Femur (tissue), 1 donor: ENCODE measurements around the gene KREMEN2.
"Not testable (repeated sequence)": the region's sequence is repeated elsewhere in the genome, so short reads cannot be mapped to it uniquely, and the experiment has no call there.

Experiments used
- DNase-seq: peaks from one replicate; pipeline ENCODE4 v3.0.0-alpha.2; 2017

The KREMEN2 gene

GRCh38 chr16:2963723-2964474, at the start of gene KREMEN2:
TSS of gene KREMEN2 (plus strand) at chr16:2964275. CDS start at chr16:2964521, 246 bp downstream.
- DNase-seq, result no peak

DNA sequence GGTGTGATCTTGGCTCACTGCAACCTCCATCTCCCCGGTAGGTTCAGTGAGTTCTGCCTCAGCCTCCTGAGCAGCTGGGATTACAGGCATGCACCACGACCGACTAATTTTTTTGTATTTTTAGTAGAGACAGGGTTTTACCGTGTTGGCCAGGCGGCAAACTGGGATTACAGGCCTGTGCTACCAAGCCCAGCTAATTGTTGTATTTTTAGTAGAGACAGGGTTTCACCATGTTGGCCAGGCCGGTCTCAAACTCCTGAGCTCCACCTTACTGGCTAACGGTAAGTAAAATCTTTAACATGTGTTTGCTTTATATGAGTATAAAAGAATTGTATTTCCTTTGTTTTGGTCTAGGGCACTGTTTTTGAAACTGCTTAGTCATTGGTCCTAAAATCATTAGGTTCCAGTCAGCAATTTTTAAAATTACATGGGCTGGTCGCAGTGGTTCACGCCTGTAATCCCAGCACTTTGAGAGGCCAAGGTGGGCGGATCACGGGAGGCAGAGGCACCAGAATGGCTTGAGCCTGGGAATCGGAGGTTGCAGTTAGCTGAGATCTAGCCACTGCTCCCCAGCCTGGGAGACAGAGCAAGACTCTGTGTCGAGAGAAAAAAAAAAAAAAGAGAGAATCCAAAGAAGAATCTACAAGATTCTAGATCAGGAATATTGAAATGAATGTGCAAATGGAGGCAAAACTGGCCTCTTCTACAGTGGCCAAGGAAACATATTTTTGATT, 48.7 kb upstream of the KREMEN2 start:
- no peak for DNase-seq

DNA sequence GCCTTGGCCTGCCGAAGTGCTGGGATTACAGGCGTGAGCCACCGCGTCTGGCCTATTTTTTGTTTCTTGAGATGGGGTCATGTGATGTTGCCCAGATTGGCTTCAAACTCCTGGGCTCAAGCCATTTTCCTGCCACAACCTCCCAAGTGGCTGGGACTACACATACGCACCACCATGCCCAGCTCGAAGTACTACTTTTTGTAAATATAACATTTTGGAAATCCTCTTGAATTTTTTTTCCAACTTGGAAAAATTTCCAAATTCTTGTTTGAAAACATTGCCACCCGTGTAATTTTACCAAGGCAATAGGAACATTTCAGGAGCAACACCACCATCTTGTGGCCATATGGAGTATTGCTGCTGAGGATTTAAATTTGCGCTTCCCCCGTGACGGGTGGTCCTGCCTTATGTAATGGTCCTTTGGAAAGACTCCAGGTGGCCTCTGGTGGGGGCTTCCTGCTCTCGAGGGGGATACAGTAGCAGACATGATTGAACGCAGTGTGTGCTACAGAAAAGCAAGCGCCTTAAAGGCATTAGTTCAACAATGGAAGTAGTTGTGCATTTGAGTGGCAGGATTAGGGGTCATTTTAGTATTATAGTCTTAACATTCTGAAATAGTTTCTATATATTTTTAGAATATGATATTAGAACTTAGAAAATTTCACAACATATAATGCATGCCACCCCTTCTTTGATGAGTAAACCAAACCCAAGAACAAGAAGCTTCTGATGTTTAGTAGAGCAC, 44.4 kb upstream of the KREMEN2 start:
- peak; percentile 71 for DNase-seq

- no peak for DNase-seq
Observed at GRCh38 chr16:2923481-2923880, 40.6 kb upstream of the KREMEN2 start.

GRCh38 chr16:2924901-2925755, 38.9 kb upstream of the KREMEN2 start:
- no peak for DNase-seq

DNA sequence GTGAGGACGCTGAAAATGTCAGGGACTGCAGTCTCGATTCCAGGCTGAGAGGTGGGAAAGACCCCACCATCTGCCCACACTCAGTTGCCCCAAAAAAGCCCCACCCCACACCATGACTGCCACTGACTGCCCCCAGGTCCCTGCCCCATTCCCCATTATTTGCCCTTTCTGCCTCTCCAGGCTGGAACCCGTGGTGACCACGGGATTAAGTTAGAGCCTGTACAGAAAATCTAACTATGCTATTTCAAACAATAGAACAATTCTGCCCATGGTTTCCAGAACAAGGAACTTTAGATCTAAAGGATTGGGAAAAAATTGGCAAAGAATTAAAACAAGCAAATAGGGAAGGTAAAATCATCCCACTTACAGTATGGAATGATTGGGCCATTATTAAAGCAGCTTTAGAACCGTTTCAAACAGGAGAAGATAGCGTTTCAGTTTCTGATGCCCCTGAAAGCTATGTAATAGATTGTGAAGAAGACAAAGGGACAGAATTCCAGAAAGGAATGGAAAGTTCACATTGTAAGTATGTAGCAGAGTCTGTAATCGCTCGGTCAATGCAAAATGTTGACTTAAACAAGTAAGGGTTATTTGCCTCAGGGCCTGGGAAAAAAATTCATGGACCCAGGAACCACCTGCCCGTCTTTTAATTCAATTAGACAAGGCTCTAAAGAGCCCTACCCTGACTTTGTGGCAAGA, 38.0 kb upstream of the KREMEN2 start:
- no peak for DNase-seq

DNA sequence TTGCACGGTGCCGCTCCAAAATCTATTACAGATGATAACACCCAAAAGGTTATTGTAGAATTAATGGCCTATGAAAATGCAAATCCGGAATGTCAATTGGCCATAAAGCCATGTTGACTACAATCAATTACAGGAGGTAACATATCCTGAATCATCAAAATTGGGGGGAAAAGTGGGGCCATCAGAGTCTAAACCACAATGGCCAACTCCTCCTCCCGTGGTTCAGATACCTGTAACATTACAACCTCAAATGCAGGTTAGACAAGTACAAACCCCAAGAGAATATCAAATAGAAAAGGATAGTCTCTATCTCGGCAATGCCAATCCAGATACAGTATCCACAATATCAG, 37.5 kb upstream of the KREMEN2 start:
- no peak for DNase-seq

GRCh38 chr16:2927010-2927646, 36.9 kb upstream of the KREMEN2 start:
- peak; percentile 88 for DNase-seq

GRCh38 chr16:2928151-2928550, 35.9 kb upstream of the KREMEN2 start:
- not testable (repeated sequence) for DNase-seq

DNA sequence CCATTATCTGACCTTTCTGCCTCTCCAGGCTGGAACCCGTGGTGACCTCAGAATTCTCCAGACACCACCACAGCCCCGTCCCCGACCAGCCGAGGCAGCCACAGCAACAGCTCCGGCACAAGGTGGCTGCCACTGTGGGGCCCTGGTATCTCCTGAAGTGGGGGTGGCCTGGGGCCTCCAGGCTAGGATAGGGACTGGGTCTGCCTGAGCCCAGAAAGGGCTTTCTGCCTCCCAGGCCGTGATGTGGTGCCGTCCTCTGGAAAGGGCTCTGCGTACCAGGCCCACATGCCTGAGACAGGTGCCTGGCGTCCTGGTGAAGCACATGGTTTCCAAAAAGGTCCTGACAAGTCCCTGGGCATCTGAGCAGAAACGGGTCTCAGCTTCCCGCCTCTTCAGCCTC, 35.3 kb upstream of the KREMEN2 start:
- DNase-seq, result no peak

GRCh38 chr16:2929693-2930092, 34.4 kb upstream of the KREMEN2 start:
- DNase-seq, result no peak

DNA sequence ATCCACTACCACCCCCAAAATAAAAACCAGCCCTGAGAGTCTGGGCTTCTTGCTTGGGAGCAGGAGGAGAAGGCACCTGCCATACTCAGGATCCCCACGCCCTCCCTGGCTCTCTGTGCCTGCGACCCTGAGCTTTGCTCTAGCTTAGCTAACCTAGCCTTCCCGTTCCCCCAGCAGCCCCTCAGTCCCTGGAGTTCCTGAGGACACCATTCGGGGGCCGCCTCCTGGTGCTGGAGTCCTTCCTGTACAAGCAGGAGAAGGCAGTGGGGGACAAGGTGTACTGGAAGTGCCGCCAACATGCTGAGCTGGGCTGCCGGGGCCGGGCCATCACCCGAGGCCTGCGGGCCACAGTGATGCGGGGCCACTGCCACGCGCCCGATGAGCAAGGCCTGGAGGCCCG, 33.8 kb upstream of the KREMEN2 start:
- DNase-seq, result no peak

- not testable (repeated sequence) for DNase-seq
Observed at GRCh38 chr16:2931231-2931914, 32.7 kb upstream of the KREMEN2 start.

- DNase-seq, result no peak
Observed at GRCh38 chr16:2933136-2933535, 30.9 kb upstream of the KREMEN2 start.

DNA sequence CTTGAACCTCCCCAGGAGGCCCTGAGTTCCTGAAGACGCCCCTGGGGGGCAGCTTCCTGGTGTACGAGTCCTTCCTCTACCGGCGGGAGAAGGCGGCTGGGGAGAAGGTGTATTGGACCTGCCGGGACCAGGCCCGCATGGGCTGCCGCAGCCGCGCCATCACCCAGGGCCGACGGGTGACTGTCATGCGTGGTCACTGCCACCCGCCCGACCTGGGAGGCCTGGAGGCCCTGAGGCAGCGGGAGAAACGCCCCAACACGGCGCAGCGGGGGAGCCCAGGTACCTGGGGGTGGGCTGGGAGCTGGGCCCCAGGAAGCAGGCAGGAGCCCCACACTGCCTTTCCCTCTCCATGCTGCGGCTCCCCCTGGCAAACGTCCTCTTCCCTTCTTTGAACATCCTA, 30.4 kb upstream of the KREMEN2 start:
- DNase-seq, result no peak

GRCh38 chr16:2934450-2934849, 29.6 kb upstream of the KREMEN2 start:
- DNase-seq, result no peak

DNA sequence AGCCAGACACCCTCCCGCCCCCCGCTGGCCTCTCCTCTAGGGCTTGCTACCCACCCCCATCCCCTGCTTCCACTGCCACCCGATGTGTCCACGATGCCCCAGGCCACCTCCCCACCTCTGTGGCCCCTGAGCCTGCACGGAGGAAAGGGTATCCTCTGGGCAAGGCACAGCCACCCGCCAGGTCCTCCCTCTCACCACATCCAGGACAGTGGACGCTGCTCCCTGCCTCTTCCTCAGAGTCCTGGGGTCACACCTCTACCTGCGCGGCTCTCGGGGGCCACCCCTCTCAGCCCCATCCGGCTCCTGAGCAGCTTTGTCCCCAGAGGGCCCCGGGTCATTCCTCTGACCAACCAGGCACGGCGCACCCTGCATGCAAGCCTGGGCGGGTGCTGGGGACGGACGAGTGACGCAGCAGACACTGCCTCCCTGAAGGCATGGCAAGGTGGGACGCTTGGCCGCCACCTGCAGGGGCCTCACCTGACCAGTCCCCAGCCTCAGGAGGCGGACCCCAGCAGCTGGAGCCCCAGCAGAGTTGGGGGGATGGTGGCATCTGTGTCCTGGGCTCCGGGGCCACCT, 27.6 kb upstream of the KREMEN2 start:
- no peak for DNase-seq

DNA sequence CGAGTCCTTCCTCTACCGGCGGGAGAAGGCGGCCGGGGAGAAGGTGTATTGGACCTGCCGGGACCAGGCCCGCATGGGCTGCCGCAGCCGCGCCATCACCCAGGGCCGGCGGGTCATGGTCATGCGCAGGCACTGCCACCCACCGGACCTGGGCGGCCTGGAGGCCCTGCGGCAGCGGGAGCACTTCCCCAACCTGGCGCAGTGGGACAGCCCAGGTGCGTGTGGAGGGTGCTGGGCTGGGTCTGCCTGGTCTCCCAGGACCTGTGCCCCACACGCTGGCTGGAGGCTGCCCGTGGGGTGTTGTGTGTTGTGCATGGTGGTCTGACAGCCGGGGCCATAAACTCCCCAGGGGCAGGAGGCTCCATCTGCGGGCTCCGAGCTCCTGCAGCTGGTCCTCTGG, 26.9 kb upstream of the KREMEN2 start:
- no peak for DNase-seq

- no peak for DNase-seq
Observed at GRCh38 chr16:2938206-2938605, 25.9 kb upstream of the KREMEN2 start.

DNA sequence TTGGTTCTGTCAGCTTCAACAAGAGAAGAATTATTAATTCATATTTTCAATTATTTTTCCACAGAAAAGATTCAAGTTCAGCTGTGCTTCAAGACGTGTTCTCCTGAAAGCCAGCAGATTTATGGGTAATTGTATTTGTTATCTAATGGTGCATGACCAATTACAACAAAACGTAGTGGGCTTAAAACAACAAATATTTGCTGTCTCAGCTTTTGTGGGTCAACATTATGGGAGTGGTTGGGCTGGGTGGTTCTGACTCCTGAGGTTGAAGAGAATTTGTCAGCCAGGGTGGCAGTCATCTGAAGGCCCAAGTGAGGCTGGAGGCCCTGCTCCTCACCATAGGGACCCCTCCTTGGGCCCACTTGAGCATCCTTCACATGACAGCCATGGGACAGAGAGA, 24.1 kb upstream of the KREMEN2 start:
- no peak for DNase-seq

GRCh38 chr16:2942045-2942444, 22.0 kb upstream of the KREMEN2 start:
- no peak for DNase-seq
